HG02588 (cell line): Measurements from ENCODE around the gene COL4A6.

ENCODE experiments used
- ATAC-seq: cut with Tn5 transposase; IDR thresholded peaks from one replicate; pipeline ENCODE4 v1.9.1; 2021; ENCODE audit warnings: mild to moderate bottlenecking, moderate library complexity; ENCODE audit not compliant: unreplicated experiment

COL4A6 gene

DNA sequence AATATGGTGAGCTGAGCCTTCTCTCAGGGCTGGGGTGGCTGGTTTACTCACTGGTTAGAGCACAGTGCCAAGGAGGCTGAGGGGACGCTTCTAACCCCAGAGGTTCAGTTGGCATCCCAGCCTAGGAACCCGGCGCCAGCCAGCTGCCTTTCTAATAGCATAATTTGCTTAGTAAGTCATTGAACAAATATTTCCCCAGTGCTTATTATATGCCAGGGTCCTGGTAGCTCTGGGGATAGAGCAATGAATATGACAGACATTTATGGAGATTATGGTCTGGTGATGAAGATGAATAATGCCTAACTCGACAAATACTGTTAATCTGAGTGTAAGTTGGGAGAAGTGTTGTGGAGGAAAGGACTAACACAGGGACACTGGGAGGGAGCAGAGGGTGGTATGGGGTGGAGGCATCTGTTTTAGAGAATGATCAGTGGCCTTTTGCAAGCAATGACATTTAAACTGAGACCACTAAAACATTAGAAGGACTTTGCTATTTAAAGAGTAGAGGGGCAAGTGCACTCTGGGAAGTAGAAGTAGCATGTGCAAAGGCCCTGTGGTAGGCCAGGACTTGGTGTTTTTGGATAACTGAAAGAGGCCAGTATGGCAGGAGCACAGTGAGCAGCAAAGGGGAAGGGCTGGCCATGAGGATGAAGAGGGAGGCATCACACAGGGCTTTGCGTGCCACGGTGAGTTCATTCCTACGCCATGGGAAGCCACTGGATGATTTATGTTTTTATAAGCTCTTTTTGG, 274.7 kb downstream of the COL4A6 start:
- no peak for ATAC-seq

DNA sequence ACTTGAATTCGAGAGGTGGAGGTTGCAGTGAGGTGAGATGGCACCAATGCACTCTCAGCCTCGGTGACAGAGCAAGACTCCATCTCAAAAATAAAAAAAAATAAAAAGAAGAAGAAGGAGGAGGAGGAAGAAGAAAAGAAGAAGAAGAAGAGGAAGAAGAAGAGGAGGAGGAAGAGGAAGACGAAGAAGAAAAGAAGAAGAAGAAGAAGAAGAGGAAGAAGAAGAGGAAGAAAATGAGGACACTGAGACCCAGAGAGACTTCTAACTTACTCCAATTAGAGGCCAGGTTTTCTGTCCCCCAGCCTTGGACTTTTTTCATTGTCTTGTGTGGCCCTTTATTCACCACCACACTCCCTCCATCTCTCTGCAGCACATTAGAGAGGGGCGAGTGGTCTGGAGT, 276.0 kb downstream of the COL4A6 start:
- ATAC-seq = no peak

DNA sequence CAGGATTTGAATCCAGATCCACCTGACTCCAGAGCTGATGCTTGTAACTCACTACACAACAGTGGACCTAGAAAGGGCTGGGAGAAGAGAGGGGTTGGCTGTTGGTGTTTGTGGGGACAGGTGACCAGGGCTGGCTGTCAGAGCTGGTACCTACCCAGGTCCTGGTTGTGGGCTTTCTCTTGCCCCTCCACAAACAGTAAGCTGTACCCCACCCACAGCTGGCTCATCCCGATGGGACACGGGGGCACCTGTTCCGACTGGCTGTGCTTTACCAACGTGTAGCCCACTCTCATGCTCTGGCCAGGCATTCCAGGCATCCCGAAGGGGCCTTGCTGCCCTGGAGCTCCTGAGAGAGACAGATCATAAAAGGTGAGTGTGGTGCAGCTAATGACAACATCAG, 277.9 kb downstream of the COL4A6 start:
- ATAC-seq = no peak

DNA sequence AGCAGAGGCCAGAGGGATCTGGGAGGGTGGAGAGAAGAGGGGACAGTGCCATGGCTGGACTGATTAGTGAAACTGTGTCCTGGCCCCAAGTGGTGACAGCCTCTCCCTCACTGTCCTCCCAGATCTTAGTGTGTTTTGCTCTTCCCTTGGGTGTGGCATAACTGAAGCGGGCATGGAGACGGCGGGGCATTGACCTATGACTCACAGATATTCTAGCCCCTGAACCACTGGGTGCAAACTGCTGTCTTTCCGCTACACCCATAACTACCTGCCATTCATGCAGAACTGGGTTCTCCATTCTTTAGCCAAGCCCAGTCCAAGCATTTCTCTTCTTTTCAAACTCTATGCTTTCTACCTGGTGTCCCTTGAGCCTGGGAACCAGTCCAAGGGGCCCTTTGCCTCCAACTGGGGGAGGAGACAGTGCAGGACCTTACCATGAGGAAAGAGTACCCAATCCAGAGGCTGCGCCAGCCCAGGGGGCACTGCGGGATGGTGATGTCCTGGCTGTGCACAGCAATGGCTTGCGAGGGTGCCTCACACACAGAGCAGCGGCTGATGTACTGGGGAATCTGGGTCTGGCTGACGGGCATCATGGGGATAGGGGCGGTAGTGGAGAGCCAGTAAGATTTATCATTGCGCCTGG, 279.1 kb downstream of the COL4A6 start:
- ATAC-seq = no peak

DNA sequence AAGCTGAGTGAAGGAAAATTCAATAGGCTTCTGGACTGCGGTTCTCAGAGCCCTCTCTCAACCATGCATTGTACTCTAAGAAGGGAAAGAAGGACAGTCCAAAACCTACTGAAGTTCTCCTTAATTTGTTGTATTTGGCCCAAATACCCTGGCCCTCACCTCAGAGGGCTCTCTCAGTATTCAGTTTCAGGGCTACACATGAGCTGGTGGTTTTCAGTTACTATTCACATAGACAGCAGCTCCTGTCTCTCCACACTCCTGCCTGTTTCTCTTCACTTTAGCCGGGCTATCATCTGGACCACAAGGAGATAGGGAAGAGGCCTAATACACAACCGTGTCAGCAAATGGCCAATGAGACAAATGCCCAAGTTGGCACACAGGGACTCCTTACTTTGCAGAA, 280.6 kb downstream of the COL4A6 start:
- ATAC-seq = no peak

DNA sequence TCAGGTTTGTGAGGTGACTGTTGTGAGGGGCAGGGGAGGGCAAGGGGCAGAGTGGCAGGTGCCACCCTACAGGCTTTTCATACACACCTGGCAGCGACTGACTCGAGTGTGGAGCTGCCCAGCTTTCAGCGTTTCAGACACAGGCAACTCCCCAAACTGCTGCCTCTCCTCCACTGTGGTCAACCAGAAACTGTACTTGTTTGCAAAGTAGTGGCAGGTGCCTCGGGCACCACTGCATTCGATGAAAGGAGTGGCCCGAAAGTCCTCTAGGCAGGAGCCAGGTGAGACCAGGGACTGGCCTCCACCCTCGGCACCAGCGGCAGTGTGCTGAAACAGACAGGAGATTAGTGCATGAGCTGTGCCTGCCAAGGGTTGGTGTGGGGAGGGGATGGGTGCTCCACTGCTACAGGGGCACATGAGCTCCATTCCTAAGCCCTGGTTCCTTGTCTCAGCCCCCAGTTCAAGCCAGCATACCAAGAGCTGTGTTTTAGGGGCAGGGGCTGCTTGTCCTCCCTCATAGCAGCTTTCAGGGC, 281.2 kb downstream of the COL4A6 start:
- ATAC-seq = no peak

DNA sequence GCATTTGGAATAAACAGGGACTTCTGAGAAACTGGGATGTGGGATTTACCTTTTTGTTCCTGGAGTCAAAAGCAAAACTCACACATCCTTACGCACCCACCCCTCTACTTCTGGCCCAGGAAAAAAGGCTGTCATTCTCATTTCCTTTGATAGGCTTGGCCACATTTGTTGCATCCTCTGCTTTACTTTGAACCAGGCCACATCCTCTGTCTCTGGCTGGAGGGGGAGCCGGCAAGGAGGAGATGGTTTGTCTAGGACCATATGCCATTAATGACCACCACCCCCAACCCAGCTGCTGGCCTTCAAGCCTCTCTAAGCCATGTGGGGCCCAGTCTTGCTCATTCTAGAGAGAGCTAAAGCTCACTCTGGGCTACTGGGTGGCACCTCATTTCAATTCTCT, 282.1 kb downstream of the COL4A6 start:
- ATAC-seq = no peak

DNA sequence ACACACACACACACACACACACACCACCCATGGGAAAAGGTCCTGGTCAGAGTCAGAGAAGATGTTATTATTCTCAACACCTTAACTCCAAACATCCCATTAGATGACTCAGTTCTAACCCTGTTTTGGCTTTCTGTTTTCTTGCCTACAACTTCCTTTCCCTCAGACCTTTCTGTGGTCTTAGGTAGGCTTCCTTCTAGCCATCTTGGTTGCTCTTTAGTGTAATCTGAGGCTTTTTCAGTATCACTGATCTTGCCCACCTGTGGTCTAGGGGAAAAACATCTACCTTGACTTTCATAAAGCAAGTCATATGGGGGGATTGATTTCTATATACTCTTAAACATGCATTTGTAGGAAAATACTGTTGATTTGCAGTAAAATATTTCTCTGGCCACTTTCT, 289.7 kb downstream of the COL4A6 start:
- peak; percentile 77 for ATAC-seq

DNA sequence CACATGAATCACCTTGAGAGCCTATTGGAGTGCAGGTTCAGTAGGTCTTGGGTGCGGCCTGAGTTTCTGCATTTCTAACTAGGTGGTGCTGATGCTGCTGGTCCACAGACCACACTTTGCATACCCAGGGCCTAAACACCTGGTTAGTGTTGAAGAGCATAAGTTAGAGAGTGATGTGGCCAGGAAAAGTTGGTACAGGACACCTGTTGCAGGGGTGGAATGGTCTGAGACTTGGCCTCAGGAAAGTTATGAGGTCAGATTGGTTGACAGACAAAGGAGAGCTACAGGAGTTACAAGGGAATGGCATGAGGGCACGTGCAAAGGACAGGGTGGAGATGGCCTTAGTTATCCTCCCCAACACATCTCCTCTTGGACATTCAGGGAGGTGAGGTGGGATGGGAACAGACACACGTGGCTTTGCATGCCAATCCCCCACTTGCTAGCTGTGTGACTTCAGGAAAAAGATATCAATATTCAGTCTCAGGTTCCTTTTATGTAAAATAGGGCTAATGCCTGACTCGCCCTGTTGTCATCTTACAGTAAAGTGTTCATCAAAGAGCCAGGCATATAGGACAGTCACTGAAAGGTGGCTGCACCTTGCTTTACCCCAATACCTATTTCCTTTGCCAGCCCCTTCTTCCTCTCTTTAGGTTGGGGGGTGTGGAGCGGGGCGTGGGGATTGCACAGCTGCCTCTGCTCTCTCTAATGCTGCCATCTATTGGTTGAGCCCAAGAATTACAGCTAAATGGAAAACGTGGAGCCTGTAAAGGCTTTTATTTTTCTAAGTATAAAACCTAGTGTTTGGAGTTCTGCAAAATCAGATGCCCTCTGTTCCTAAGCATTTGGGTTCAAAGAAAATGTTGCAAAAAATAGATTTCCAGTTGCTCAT, 299.2 kb downstream of the COL4A6 start:
- ATAC-seq = no peak

DNA sequence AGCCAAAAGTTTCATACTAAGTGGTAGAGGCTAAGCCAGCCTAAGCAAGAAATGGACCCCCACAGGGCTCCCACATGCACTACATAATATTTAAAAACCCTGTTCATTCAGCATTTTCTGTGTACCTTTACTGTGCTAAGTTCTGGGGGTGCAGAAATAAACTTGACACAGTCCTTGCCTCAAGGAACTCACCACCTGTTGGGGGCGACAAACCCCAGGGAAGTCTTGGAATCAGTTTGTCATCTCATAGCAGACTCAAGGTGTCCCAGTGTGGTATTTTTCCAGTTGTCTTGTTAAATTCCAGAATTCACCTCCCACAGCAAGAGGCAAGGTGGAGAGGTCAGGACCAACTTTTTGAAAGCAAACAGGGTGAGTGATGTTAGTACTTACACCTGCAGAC, 303.5 kb downstream of the COL4A6 start:
- ATAC-seq = no peak

DNA sequence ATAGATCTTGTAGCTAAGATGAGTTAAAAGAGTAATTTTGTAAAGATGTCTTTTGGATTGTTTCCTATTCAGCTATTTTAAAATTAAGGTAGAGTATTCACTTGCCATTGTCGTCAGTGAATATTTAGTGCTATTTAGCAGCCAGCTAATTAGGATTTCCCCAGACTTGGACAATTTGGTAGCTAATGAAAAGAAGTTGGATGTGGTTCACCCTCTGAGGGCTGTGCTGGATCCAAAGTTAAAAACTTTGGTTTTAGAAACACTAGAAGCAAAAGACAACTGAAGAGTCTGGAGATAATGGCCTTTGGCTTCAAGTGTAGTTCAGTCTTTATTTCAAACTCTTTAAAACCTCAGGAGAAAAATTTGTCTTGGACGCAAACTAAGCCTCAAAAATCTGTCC, 305.3 kb downstream of the COL4A6 start:
- ATAC-seq = no peak

DNA sequence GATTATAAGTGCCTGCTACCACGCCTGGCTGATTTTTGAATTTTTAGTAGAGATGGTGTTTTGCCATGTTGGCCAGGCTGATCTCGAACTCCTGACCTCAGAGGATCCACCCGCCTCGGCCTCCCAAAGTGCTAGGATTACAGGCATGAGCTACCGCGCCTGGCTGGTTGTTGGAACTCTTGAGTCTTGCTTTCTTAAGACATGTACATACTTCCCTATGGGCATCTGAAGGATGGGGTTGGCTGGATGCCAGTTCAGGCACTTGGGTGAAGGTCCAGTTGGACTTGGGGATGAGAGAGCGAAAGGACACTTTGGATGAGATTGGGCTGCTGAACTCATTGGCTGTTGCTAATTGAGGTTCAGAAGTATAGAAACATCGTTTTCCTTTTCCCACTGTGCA, 306.2 kb downstream of the COL4A6 start:
- no peak for ATAC-seq

DNA sequence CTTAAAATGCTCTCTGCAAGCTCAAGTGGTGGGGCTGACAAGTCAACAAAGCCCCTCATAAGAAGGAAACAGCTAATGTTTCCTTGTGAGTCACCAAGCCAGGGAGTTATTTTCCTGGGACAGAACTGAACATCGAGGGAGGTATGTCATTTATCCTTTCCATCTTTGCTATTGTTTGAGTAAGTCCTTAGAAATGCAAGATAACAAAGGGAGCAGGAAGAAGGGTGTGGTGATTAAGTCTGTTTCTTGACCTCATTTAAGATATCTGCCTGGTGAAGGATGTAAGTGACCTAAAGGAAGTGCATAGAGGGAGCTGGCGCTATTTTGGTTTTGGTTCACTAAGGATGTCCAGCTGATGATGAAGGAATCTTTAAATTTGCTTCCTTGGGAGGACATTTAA, 306.8 kb downstream of the COL4A6 start:
- ATAC-seq = no peak

DNA sequence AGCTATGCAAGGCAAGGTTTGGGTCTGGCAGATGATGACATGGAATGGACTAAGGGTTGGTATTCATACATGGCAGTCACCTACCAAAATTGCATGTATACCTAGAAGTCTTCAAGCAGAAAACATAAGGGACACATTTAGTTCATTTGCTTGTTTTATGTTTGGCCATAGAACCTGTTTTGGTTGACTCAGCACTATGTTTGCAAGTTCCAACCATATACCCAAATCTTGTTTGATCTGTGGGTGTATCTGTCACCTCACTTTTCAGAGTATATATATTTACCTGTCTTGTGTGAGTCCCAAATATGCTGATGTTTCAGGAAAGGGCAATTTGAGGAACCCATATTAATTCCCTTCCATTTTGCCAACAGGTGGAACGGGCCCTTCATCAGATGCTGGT, 307.3 kb downstream of the COL4A6 start:
- ATAC-seq = no peak

DNA sequence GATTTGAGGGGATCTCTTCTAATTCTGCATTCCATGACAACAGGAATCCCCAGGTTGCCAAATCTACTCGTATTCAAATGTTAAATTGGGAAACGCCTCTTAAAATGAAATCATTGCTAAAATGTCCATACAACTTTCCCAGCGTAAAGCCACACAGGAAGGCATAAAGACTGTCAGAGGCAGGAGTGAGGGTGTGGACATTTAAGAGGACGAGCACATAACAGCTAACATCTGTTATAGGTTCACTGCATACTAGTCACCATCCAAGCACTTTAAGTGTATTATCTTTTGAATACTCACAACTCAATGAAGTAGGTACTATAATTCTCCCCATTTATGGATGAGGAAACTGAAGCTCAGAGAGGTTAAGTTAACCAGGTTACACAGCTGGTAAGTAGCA, 311.1 kb downstream of the COL4A6 start:
- ATAC-seq = no peak

DNA sequence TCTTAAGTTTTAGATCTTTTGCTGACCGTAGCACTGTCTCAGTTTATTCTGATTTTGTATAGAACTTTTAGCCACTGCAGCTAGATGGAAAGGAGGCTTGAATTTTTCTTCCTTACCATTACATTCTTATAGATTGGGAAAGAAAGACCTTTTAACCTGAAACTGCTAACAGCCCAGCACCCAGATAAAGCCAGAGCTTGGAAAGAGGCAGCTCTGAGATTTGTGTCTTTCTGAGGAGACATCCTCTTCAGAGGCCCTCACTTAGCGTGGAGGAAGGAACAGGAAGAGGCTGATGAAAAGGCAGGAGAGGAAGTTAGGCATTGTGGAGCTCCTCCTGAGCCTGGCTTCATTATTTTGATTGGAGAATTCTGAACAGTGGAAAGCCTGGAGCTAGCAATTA, 311.6 kb downstream of the COL4A6 start:
- no peak for ATAC-seq

DNA sequence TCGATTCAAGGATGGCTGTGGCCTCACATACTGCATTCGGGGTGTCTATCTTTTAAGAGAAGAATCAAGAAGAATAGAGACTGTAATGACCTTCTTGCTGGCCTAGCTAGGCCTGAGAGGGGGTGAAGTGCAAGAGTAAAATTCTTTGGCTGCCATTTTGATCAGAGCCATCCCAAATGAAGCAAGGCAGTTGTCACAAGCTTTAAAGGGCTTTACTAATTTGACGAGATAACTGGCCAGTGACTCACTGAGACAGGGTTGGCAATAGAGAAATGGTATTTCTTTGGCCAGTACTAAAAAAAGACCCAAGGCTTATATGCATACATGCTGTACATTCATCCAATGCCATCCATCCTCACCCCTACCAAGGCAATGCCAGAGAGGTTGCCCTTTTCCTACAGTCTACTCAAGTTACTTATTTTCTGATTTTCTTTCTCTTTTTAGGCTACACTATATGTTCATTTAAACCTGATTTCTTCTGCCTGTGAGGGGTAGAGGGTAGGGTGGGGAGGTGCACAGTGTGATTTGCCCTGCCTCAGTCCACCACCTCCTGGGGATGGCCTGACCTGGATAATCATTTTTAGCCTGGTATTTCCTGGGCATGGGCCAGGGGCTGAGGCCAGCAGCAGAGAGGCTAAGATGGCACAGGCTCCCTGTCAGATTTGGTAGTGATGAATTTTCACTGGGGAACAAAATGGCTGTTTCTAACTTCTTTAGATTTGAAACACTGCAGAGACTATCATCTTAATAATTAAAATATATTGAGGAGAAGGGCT, 314.4 kb downstream of the COL4A6 start:
- ATAC-seq = no peak

DNA sequence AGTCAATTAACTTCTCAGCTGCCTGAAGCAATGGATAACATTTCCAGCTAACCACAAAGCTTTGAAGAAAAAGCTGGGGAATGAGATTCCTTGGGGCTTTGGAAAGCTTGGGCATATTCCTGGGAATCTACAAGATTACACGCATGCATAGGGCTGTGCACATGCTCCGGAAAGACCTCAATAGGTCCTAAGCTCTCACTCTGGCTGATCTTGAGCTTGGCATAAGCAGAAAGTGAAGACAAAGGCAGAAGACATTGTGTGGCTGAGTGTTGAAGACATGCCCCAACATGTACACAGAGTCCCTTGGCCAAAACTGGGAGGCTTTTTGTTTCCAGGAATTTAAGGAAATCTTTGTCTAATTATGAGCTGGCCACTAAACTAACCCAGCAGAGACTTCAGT, 315.5 kb downstream of the COL4A6 start:
- ATAC-seq = no peak

DNA sequence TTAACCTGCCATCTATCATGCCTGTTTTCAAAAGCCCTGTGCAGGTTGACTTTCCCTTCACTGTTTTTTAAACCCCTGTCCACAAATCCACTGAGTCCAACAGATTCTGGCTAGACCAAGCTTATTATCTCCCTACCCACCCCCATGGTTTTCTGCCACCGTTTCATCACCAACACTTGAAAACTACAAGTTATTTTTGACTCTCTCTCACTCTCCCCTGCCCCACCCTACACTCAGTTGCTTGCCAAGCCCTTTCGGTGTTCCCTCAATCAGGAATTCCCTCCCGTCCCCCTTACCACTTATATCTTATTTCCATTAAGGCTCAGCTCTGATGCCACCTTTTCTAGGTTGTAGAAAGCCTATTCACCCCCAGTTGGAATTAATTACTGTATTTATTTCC, 316.9 kb downstream of the COL4A6 start:
- ATAC-seq = no peak

DNA sequence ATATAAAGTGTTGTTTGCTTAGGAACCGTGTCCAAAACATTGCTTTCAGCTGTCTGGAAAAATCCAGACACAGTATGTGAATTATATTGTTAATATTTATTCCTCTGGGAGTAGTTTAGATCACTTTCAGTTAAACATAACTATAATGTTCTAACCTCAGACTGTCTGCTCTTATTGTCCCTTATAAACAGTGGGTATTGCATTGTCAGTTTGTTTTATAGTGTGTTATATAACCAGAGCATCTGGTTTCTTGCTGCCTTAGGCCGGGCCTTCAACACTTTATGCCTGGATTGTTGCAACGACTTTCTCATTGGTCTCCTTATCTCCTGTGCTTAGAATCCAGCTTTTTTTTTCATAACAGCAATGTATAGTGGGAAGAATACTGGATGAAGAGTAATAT, 320.2 kb downstream of the COL4A6 start:
- ATAC-seq = no peak

DNA sequence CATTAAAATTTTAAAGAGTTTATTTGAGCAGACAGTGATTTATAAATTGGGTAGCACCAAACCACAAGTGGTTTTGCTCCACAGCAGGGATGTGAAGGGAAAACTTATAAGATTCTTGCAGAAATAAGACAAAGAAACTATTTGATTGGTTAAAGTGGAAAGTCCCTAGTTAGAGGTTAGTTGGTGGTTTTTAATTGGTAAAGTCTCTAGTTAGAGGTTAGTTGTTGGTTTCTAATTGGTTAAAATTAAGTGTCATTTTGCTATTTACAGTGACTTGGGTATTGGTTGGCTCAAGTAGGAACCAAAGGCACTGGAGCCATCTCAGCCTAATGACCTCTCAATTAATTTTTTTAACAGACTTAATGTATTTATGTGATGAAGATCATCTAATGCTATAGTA, 323.7 kb downstream of the COL4A6 start:
- no peak for ATAC-seq
